Liver (tissue), 9 donors: ENCODE measurements around the gene LRRFIP1. TPM values are rescaled to one million over a fixed set of nuclear protein-coding genes. Genes with fewer than 3 reads are reported as not detected.

Source experiments
- DNase-seq: peaks from one replicate; pipeline ENCODE4 v3.0.0-alpha.2; 2017; ENCODE audit warnings: low spot score
- H3K27ac ChIP-seq, 2 donors: one replicate each; pipeline ENCODE4 v1.7.0; 2013; ENCODE audit warnings: inconsistent platforms in 2 of 2, low read length in 2 of 2, control low read depth in 1 of 2, low read depth in 1 of 2, mild to moderate bottlenecking in 1 of 2
- H3K27me3 ChIP-seq, 4 donors: one replicate each; pipeline versions ENCODE4 v1.6.1 to v1.7.0; 2013; ENCODE audit warnings: low read length in 3 of 4, inconsistent platforms in 1 of 4, mild to moderate bottlenecking in 1 of 4, moderate library complexity in 1 of 4; ENCODE audit not compliant: control insufficient read depth in 4 of 4, insufficient read depth in 4 of 4
- H3K36me3 ChIP-seq, 4 donors: one replicate each; pipeline versions ENCODE4 v1.6.1 to v1.7.0; 2013; ENCODE audit warnings: low read length in 3 of 4, mild to moderate bottlenecking in 3 of 4, low read depth in 1 of 4, moderate library complexity in 1 of 4; ENCODE audit not compliant: control insufficient read depth in 4 of 4, insufficient read depth in 3 of 4
- H3K4me1 ChIP-seq, 4 donors: one replicate each; pipeline versions ENCODE4 v1.6.1 to v1.7.0; 2013; ENCODE audit warnings: low read length in 3 of 4, mild to moderate bottlenecking in 3 of 4, moderate library complexity in 1 of 4; ENCODE audit not compliant: control insufficient read depth in 4 of 4, insufficient read depth in 4 of 4
- H3K4me3 ChIP-seq, 3 donors: one replicate each; pipeline versions ENCODE4 v1.6.1 to v1.7.0; 2013; ENCODE audit warnings: low read length in 3 of 3, control low read depth in 1 of 3, low read depth in 1 of 3, mild to moderate bottlenecking in 1 of 3
- H3K9ac ChIP-seq, 2 donors: one replicate each; pipeline ENCODE4 v1.7.0; 2013; ENCODE audit warnings: low read length in 2 of 2, mild to moderate bottlenecking in 2 of 2, moderate library complexity in 2 of 2, control low read depth in 1 of 2, low read depth in 1 of 2
- H3K9me3 ChIP-seq, 4 donors: one replicate each; pipeline versions ENCODE4 v1.6.1 to v1.7.0; 2013; ENCODE audit warnings: low read length in 3 of 4; ENCODE audit not compliant: control insufficient read depth in 4 of 4
- EGR1 ChIP-seq, 2 donors: IDR thresholded peaks; 2 replicates each; pipeline ENCODE4 v1.6.1; 2016 to 2018; ENCODE audit warnings: antibody characterized with exemption in 2 of 2, low read depth in 2 of 2
- FOXA1 ChIP-seq: IDR thresholded peaks from 2 replicates; pipeline ENCODE4 v1.6.1; 2016; ENCODE audit warnings: antibody characterized with exemption
- FOXA2 ChIP-seq: IDR thresholded peaks from 2 replicates; pipeline ENCODE4 v1.6.1; 2016; ENCODE audit warnings: antibody characterized with exemption
- GABPA ChIP-seq, 2 donors: IDR thresholded peaks in 1 of 2; conservative IDR thresholded peaks in 1 of 2; 2 replicates each; pipeline ENCODE4 v1.6.1; 2016; ENCODE audit warnings: antibody characterized with exemption in 2 of 2, mild to moderate bottlenecking in 1 of 2, moderate library complexity in 1 of 2
- HNF4A ChIP-seq, 2 donors: conservative IDR thresholded peaks; 2 replicates each; pipeline ENCODE4 v1.6.1; 2016; ENCODE audit warnings: antibody characterized with exemption in 2 of 2, mild to moderate bottlenecking in 2 of 2
- HNF4G ChIP-seq: IDR thresholded peaks from 2 replicates; pipeline ENCODE4 v1.6.1; 2016; ENCODE audit warnings: antibody characterized with exemption
- JUND ChIP-seq, 2 donors: IDR thresholded peaks; 2 replicates each; pipeline ENCODE4 v1.6.1; 2016; ENCODE audit warnings: antibody characterized with exemption in 2 of 2
- NR2F2 ChIP-seq: IDR thresholded peaks from 2 replicates; pipeline ENCODE4 v1.6.1; 2016; ENCODE audit warnings: antibody characterized with exemption
- RAD21 ChIP-seq, 2 donors: IDR thresholded peaks; 2 replicates each; pipeline ENCODE4 v1.6.1; 2016; ENCODE audit warnings: antibody characterized with exemption in 2 of 2, mild to moderate bottlenecking in 2 of 2
- RXRA ChIP-seq, 2 donors: IDR thresholded peaks; 2 replicates each; pipeline ENCODE4 v1.6.1; 2017 to 2018; ENCODE audit warnings: antibody characterized with exemption in 2 of 2, mild to moderate bottlenecking in 1 of 2
- SP1 ChIP-seq: IDR thresholded peaks from 2 replicates; pipeline ENCODE4 v1.6.1; 2018; ENCODE audit warnings: antibody characterized with exemption, mild to moderate bottlenecking
- YY1 ChIP-seq: IDR thresholded peaks from 2 replicates; pipeline ENCODE4 v1.6.1; 2016; ENCODE audit warnings: antibody characterized with exemption, mild to moderate bottlenecking
- WGBS: extraction: QIAGEN DNeasy Blood & Tissue Kit; methylation state at CpG from one replicate; pipeline ENCODE4 v1.1.7; 2013; 5-methylcytosine and 5-hydroxymethylcytosine counted together
- polyA plus RNA-seq, 2 donors: library from polyadenylated mRNA; stranded (reverse) in 1 of 2; unstranded in 1 of 2; fragments of 200-250 nt in 1 of 2; fragments of >200 nt in 1 of 2; fragmentation: Nextera tagmentation in 1 of 2; extraction: Ambion mirVana in 1 of 2; gene quantifications; one replicate each; pipeline versions ENCODE4 v1.2.1 to v1.2.3, GENCODE V29; 2013 to 2015
- total RNA-seq, 2 donors: library from RNA; depleted of rRNA; stranded (reverse); fragments of >200 nt; gene quantifications; one replicate each; pipeline ENCODE4 v1.2.3, GENCODE V29; 2014
- TF ChIP-seq, protein P1 (sequence below): fragments of 150-350 bp; IDR thresholded peaks from 2 replicates; pipeline ENCODE4 v1.5.1; 2017; ENCODE audit warnings: improper control_type of control experiment, low read depth, low read length; ENCODE audit not compliant: missing input control
- TF ChIP-seq, protein P2 (sequence below): IDR thresholded peaks from 2 replicates; pipeline ENCODE4 v1.6.1; 2016; ENCODE audit warnings: antibody characterized with exemption, mild to moderate bottlenecking
- TF ChIP-seq, protein P3 (sequence below): IDR thresholded peaks from 2 replicates; pipeline ENCODE4 v1.6.1; 2016; ENCODE audit warnings: antibody characterized with exemption
- TF ChIP-seq, protein P4 (sequence below): IDR thresholded peaks from 2 replicates; pipeline ENCODE4 v1.6.1; 2016; ENCODE audit warnings: antibody characterized with exemption
- TF ChIP-seq, protein P5 (sequence below): IDR thresholded peaks from 2 replicates; pipeline ENCODE4 v1.6.1; 2016; ENCODE audit warnings: antibody characterized with exemption
- donor health status: healthy.
- donor health status: healthy.
- donor health status: healthy.
- donor health status: healthy.
- donor health status: healthy.

Gene LRRFIP1
- total and polyA plus RNA-seq, 4 donors: 13.3 to 56.1 (median 39.1) TPM

DNA sequence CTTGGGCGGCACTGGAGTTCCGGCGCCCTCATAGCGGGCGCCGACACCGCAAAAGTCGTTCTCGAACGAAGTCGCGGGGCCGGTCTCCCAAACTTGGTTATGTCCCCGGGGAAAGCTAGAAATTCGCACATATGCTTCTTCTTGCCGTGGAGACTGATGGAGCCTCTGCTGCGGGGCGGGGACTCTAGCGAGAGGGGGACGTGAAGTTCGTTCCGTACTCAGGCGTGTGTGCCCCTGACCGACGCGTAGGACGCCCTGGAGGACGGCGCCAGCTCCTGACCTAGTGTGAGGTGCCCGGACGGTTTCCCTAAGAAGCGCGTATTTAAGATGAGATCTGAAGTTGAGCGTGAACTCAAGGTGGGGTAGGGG is 171.7 kb downstream of the LRRFIP1 start:
- peaks cover 0 to 6% (median 4%) of the 10 kb centered on the region in 4 donors for H3K9me3 ChIP-seq

DNA sequence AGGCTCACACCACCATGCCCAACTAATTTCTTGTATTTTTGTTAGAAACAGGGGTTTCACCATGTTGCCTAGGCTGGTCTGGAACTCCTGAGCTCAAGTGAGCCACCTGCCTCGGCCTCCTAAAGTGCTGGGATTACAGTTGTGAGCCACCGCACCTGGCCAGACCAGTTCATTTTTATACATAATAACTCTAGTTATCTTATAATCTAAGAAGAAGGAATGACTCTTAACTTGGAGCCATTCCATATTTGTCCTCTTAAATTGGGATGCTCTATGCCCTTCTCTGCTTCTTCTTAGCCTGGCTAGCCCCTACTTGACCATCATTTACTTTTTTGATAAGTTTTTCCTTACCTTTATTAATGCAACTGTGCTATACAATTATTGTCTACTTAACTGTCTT is 174.1 kb downstream of the LRRFIP1 start:
- H3K27me3 ChIP-seq: no peaks in the 10 kb centered on the region
- no peaks in the 10 kb centered on the region for H3K4me1 ChIP-seq
- no peak overlapping the region for H3K27ac ChIP-seq
- 93% methylated on average over 2 of the region's 2 CpGs for WGBS
- H3K36me3 ChIP-seq: no peaks in the 10 kb centered on the region
- no peak for DNase-seq
- peaks cover 0 to 6% (median 4%) of the 10 kb centered on the region in 4 donors for H3K9me3 ChIP-seq
- H3K4me3 ChIP-seq: no peak overlapping the region
- no peak overlapping the region for H3K9ac ChIP-seq
- TF ChIP-seq SP1 (no peak), HNF4G (no peak), NR2F2 (no peak), GABPA (IDR thresholded peaks at IDR 0.05 in 1 of 2, conservative IDR thresholded peaks at IDR 0.05 in 1 of 2) (no peak), FOXA2 (no peak), EGR1 (IDR thresholded peaks at IDR 0.05; ENCODE audit: low read depth in 2 of 2) (no peak), JUND (IDR thresholded peaks at IDR 0.05) (no peak)
- TF ChIP-seq, protein P1, sequence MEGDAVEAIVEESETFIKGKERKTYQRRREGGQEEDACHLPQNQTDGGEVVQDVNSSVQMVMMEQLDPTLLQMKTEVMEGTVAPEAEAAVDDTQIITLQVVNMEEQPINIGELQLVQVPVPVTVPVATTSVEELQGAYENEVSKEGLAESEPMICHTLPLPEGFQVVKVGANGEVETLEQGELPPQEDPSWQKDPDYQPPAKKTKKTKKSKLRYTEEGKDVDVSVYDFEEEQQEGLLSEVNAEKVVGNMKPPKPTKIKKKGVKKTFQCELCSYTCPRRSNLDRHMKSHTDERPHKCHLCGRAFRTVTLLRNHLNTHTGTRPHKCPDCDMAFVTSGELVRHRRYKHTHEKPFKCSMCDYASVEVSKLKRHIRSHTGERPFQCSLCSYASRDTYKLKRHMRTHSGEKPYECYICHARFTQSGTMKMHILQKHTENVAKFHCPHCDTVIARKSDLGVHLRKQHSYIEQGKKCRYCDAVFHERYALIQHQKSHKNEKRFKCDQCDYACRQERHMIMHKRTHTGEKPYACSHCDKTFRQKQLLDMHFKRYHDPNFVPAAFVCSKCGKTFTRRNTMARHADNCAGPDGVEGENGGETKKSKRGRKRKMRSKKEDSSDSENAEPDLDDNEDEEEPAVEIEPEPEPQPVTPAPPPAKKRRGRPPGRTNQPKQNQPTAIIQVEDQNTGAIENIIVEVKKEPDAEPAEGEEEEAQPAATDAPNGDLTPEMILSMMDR: no peak
- TF ChIP-seq, protein P2, sequence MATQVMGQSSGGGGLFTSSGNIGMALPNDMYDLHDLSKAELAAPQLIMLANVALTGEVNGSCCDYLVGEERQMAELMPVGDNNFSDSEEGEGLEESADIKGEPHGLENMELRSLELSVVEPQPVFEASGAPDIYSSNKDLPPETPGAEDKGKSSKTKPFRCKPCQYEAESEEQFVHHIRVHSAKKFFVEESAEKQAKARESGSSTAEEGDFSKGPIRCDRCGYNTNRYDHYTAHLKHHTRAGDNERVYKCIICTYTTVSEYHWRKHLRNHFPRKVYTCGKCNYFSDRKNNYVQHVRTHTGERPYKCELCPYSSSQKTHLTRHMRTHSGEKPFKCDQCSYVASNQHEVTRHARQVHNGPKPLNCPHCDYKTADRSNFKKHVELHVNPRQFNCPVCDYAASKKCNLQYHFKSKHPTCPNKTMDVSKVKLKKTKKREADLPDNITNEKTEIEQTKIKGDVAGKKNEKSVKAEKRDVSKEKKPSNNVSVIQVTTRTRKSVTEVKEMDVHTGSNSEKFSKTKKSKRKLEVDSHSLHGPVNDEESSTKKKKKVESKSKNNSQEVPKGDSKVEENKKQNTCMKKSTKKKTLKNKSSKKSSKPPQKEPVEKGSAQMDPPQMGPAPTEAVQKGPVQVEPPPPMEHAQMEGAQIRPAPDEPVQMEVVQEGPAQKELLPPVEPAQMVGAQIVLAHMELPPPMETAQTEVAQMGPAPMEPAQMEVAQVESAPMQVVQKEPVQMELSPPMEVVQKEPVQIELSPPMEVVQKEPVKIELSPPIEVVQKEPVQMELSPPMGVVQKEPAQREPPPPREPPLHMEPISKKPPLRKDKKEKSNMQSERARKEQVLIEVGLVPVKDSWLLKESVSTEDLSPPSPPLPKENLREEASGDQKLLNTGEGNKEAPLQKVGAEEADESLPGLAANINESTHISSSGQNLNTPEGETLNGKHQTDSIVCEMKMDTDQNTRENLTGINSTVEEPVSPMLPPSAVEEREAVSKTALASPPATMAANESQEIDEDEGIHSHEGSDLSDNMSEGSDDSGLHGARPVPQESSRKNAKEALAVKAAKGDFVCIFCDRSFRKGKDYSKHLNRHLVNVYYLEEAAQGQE: no peak
- TF ChIP-seq, protein P3, sequence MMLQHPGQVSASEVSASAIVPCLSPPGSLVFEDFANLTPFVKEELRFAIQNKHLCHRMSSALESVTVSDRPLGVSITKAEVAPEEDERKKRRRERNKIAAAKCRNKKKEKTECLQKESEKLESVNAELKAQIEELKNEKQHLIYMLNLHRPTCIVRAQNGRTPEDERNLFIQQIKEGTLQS: no peak
- TF ChIP-seq, protein P4, sequence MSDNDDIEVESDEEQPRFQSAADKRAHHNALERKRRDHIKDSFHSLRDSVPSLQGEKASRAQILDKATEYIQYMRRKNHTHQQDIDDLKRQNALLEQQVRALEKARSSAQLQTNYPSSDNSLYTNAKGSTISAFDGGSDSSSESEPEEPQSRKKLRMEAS: no peak

More for the DNA sequence above, 171.7 kb downstream of the LRRFIP1 start:
- TF ChIP-seq JUND (IDR thresholded peaks at IDR 0.05) (no peak), YY1 (no peak), RAD21 (IDR thresholded peaks at IDR 0.05) (no peak), EGR1 (IDR thresholded peaks at IDR 0.05; ENCODE audit: low read depth in 2 of 2) (no peak), HNF4A (conservative IDR thresholded peaks at IDR 0.05) (no peak), FOXA1 (no peak), HNF4G (no peak), RXRA (IDR thresholded peaks at IDR 0.05) (no peak), SP1 (no peak), GABPA (IDR thresholded peaks at IDR 0.05 in 1 of 2, conservative IDR thresholded peaks at IDR 0.05 in 1 of 2) (no peak), NR2F2 (no peak)
- TF ChIP-seq, protein P1: no peak
- TF ChIP-seq, protein P4: no peak
- TF ChIP-seq, protein P5, sequence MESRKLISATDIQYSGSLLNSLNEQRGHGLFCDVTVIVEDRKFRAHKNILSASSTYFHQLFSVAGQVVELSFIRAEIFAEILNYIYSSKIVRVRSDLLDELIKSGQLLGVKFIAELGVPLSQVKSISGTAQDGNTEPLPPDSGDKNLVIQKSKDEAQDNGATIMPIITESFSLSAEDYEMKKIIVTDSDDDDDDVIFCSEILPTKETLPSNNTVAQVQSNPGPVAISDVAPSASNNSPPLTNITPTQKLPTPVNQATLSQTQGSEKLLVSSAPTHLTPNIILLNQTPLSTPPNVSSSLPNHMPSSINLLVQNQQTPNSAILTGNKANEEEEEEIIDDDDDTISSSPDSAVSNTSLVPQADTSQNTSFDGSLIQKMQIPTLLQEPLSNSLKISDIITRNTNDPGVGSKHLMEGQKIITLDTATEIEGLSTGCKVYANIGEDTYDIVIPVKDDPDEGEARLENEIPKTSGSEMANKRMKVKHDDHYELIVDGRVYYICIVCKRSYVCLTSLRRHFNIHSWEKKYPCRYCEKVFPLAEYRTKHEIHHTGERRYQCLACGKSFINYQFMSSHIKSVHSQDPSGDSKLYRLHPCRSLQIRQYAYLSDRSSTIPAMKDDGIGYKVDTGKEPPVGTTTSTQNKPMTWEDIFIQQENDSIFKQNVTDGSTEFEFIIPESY: no peak
- TF ChIP-seq, protein P3: no peak
- no peak overlapping the region for H3K9ac ChIP-seq
- H3K4me1 ChIP-seq: no peaks in the 10 kb centered on the region
- WGBS: 90% methylated on average over 34 of the region's 34 CpGs
- H3K36me3 ChIP-seq: no peaks in the 10 kb centered on the region
- no peak overlapping the region for H3K27ac ChIP-seq
- H3K27me3 ChIP-seq: no peaks in the 10 kb centered on the region
- no peak overlapping the region for H3K4me3 ChIP-seq
- no peak for DNase-seq
